ENCODE data around the gene FMN1.

FMN1 gene

DNA sequence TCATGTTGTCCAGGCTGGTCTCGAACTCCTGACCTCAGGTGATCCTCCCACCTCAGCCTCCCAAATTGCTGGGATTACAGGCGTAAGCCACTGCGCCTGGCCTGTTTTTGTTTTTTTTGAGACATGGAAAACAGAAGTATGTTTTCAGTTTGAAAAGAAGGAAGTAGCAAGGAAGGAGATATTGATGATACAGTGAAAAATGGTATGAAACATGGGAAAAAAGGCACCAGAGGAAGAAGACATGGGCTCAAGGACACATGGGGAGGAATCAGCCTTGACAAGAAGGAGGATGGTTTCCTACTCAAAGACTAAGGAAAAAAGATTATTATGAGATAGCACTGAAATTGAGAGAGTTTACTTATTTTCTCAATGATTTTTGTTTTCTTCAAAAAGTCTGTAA is 30.7 kb downstream of the FMN1 start:
- Histone ChIP-seq H3K4me1 (ENCODE audit: control insufficient read depth, low read depth, low read length) (no peaks in the 10 kb centered on the region), H3K9ac (ENCODE audit: low read length) (no peak overlapping the region), H3K4me3 (ENCODE audit: low read length) (no peak overlapping the region), H3K27ac (ENCODE audit: low read length) (no peak overlapping the region), H3K36me3 (ENCODE audit: control insufficient read depth, low read depth, low read length) (no peaks in the 10 kb centered on the region), H3K9me3 (ENCODE audit: control insufficient read depth, low read depth, low read length) (no peaks in the 10 kb centered on the region), H3K27me3 (ENCODE audit: control insufficient read depth, insufficient read depth, low read length) (no peaks in the 10 kb centered on the region)

DNA sequence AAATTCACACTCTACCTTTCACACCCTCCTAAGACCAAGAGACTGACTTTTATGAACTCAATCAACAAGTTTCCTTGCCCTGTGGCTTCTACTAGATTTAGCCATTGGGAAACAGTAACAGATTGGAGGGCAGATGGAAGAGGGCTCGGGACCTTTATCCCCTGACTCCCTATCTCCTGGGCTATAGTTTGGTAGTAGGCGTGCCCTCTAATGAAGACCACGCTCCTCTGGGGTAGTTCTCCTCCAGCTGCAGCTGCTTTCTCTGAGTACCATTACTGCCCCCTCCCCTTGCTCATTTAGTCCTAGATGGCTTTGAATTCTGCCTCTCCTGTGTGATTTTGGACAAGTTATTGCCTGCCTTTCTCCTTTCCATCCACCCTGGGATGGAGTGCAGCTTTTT is 33.3 kb downstream of the FMN1 start:
- Histone ChIP-seq H3K27ac (ENCODE audit: low read length) (no peak overlapping the region), H3K9ac (ENCODE audit: low read length) (no peak overlapping the region), H3K27me3 (ENCODE audit: control insufficient read depth, insufficient read depth, low read length) (no peaks in the 10 kb centered on the region), H3K4me3 (ENCODE audit: low read length) (no peak overlapping the region), H3K36me3 (ENCODE audit: control insufficient read depth, low read depth, low read length) (no peaks in the 10 kb centered on the region), H3K4me1 (ENCODE audit: control insufficient read depth, low read depth, low read length) (no peaks in the 10 kb centered on the region), H3K9me3 (ENCODE audit: control insufficient read depth, low read depth, low read length) (no peaks in the 10 kb centered on the region)

DNA sequence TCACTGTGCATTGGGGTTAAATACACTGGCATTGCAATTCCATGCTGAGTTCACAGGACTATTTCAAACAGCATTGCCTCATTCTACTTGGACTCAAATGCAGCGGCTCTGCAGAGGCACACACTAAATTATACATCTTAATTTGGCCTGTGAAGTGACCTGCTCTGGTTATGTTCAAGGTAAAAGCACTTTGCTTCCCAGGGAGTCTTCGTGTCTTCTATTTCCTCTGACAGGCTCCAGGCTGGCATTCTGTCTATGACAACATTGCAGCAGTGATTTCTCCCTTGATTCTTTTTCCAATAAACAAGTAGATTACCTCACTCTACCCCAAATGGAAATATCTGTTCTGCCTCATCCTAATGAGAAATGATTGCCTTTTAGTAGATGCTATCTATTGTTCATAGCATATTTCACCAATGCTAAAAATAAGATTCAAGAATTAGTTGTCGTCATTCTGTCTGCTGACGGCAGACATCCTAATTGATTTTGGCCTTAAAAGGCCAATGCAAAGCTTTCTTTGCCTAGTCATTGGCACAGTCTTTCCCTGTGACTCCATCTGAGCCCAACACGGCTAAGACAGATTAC is 33.8 kb downstream of the FMN1 start:
- no peaks in the 10 kb centered on the region for H3K9me3 ChIP-seq (ENCODE audit: control insufficient read depth, low read depth, low read length)
- no peaks in the 10 kb centered on the region for H3K36me3 ChIP-seq (ENCODE audit: control insufficient read depth, low read depth, low read length)
- H3K4me3 ChIP-seq (ENCODE audit: low read length): no peak overlapping the region
- no peak overlapping the region for H3K27ac ChIP-seq (ENCODE audit: low read length)
- H3K27me3 ChIP-seq (ENCODE audit: control insufficient read depth, insufficient read depth, low read length): no peaks in the 10 kb centered on the region
- H3K4me1 ChIP-seq (ENCODE audit: control insufficient read depth, low read depth, low read length): no peaks in the 10 kb centered on the region
- no peak overlapping the region for H3K9ac ChIP-seq (ENCODE audit: low read length)

GRCh38 chr15:33159726-33160453 is 34.6 kb downstream of the FMN1 start:
- Histone ChIP-seq H3K4me3 (ENCODE audit: low read length) (no peak overlapping the region), H3K4me1 (ENCODE audit: control insufficient read depth, low read depth, low read length) (no peaks in the 10 kb centered on the region), H3K27ac (ENCODE audit: low read length) (no peak overlapping the region)

GRCh38 chr15:33158366-33158765 is 36.1 kb downstream of the FMN1 start:
- Histone ChIP-seq H3K4me3 (ENCODE audit: low read length) (no peak overlapping the region), H3K36me3 (ENCODE audit: control insufficient read depth, low read depth, low read length) (no peaks in the 10 kb centered on the region), H3K27me3 (ENCODE audit: control insufficient read depth, insufficient read depth, low read length) (no peaks in the 10 kb centered on the region), H3K9me3 (ENCODE audit: control insufficient read depth, low read depth, low read length) (no peaks in the 10 kb centered on the region), H3K9ac (ENCODE audit: low read length) (no peak overlapping the region), H3K27ac (ENCODE audit: low read length) (no peak overlapping the region), H3K4me1 (ENCODE audit: control insufficient read depth, low read depth, low read length) (no peaks in the 10 kb centered on the region)

More at GRCh38 chr15:33159726-33160453, 34.6 kb downstream of the FMN1 start:
- Histone ChIP-seq H3K9me3 (ENCODE audit: control insufficient read depth, low read depth, low read length) (no peaks in the 10 kb centered on the region), H3K9ac (ENCODE audit: low read length) (no peak overlapping the region), H3K27me3 (ENCODE audit: control insufficient read depth, insufficient read depth, low read length) (no peaks in the 10 kb centered on the region), H3K36me3 (ENCODE audit: control insufficient read depth, low read depth, low read length) (no peaks in the 10 kb centered on the region)

- Histone ChIP-seq H3K9ac (ENCODE audit: low read length) (no peak overlapping the region), H3K27me3 (ENCODE audit: control insufficient read depth, insufficient read depth, low read length) (no peaks in the 10 kb centered on the region), H3K4me1 (ENCODE audit: control insufficient read depth, low read depth, low read length) (no peaks in the 10 kb centered on the region), H3K36me3 (ENCODE audit: control insufficient read depth, low read depth, low read length) (no peaks in the 10 kb centered on the region), H3K27ac (ENCODE audit: low read length) (no peak overlapping the region), H3K4me3 (ENCODE audit: low read length) (no peak overlapping the region), H3K9me3 (ENCODE audit: control insufficient read depth, low read depth, low read length) (no peaks in the 10 kb centered on the region)
These were observed 37.0 kb downstream of the FMN1 start for GRCh38 chr15:33157371-33158037.

- H3K4me1 ChIP-seq (ENCODE audit: control insufficient read depth, low read depth, low read length): peaks cover 4% of the 10 kb centered on the region
- H3K4me3 ChIP-seq (ENCODE audit: low read length): no peak overlapping the region
- no peak overlapping the region for H3K9ac ChIP-seq (ENCODE audit: low read length)
- no peaks in the 10 kb centered on the region for H3K27me3 ChIP-seq (ENCODE audit: control insufficient read depth, insufficient read depth, low read length)
- H3K9me3 ChIP-seq (ENCODE audit: control insufficient read depth, low read depth, low read length): no peaks in the 10 kb centered on the region
- H3K27ac ChIP-seq (ENCODE audit: low read length): no peak overlapping the region
- H3K36me3 ChIP-seq (ENCODE audit: control insufficient read depth, low read depth, low read length): no peaks in the 10 kb centered on the region
These were observed 38.7 kb downstream of the FMN1 start for GRCh38 chr15:33155691-33156420.

- H3K27me3 ChIP-seq (ENCODE audit: control insufficient read depth, insufficient read depth, low read length): no peaks in the 10 kb centered on the region
- H3K4me3 ChIP-seq (ENCODE audit: low read length): no peak overlapping the region
- no peaks in the 10 kb centered on the region for H3K9me3 ChIP-seq (ENCODE audit: control insufficient read depth, low read depth, low read length)
- H3K9ac ChIP-seq (ENCODE audit: low read length): no peak overlapping the region
- no peaks in the 10 kb centered on the region for H3K36me3 ChIP-seq (ENCODE audit: control insufficient read depth, low read depth, low read length)
- H3K27ac ChIP-seq (ENCODE audit: low read length): no peak overlapping the region
- peaks cover 8% of the 10 kb centered on the region for H3K4me1 ChIP-seq (ENCODE audit: control insufficient read depth, low read depth, low read length)
These were observed 40.0 kb downstream of the FMN1 start for GRCh38 chr15:33154351-33155166.

GRCh38 chr15:33153548-33153947 is 41.0 kb downstream of the FMN1 start:
- no peak overlapping the region for H3K9ac ChIP-seq (ENCODE audit: low read length)
- no peak overlapping the region for H3K27ac ChIP-seq (ENCODE audit: low read length)
- H3K36me3 ChIP-seq (ENCODE audit: control insufficient read depth, low read depth, low read length): no peaks in the 10 kb centered on the region
- H3K9me3 ChIP-seq (ENCODE audit: control insufficient read depth, low read depth, low read length): no peaks in the 10 kb centered on the region
- H3K4me1 ChIP-seq (ENCODE audit: control insufficient read depth, low read depth, low read length): peaks cover 8% of the 10 kb centered on the region
- no peaks in the 10 kb centered on the region for H3K27me3 ChIP-seq (ENCODE audit: control insufficient read depth, insufficient read depth, low read length)
- H3K4me3 ChIP-seq (ENCODE audit: low read length): no peak overlapping the region

DNA sequence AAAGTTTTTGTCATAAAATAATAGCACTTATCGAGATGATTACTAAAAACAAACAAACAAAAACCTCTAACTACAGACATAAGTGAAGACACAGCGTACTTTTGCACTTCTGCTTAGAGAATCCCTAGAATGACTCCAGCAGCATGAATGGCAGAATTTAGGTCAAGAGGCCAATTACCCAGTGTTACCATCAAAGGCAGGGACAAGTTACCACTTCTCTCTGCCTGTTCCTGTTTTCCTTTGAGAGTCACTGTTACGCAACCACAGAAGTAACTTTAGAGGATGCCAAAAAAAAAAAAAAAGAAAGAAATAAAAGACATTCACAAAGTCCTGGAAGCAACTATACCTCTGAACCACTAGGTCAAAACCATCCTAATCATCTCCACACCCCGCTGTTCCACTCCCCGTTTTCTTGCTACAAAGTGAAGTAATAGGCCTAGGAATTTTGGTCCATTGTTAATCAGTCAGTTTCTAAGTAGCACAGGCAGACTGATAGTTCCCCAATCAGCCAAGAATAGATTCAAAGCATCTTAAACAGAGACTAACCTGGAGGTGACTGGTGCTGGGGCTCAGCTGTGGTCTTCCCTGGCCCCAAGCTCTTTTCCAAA is 41.9 kb downstream of the FMN1 start:
- Histone ChIP-seq H3K4me3 (ENCODE audit: low read length) (no peak overlapping the region), H3K27me3 (ENCODE audit: control insufficient read depth, insufficient read depth, low read length) (no peaks in the 10 kb centered on the region), H3K36me3 (ENCODE audit: control insufficient read depth, low read depth, low read length) (no peaks in the 10 kb centered on the region), H3K9ac (ENCODE audit: low read length) (no peak overlapping the region), H3K27ac (ENCODE audit: low read length) (no peak overlapping the region), H3K4me1 (ENCODE audit: control insufficient read depth, low read depth, low read length) (peaks cover 8% of the 10 kb centered on the region), H3K9me3 (ENCODE audit: control insufficient read depth, low read depth, low read length) (no peaks in the 10 kb centered on the region)

All from iPS-18a (cell line).